ENCODE measurements around the gene PNRC2. TPM values are rescaled to one million over a fixed set of nuclear protein-coding genes. Genes with fewer than 3 reads are reported as not detected.

The PNRC2 gene, protein sequence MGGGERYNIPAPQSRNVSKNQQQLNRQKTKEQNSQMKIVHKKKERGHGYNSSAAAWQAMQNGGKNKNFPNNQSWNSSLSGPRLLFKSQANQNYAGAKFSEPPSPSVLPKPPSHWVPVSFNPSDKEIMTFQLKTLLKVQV
- 100 to 1,000 TPM; 187 to 196 TPM for total RNA-seq

DNA sequence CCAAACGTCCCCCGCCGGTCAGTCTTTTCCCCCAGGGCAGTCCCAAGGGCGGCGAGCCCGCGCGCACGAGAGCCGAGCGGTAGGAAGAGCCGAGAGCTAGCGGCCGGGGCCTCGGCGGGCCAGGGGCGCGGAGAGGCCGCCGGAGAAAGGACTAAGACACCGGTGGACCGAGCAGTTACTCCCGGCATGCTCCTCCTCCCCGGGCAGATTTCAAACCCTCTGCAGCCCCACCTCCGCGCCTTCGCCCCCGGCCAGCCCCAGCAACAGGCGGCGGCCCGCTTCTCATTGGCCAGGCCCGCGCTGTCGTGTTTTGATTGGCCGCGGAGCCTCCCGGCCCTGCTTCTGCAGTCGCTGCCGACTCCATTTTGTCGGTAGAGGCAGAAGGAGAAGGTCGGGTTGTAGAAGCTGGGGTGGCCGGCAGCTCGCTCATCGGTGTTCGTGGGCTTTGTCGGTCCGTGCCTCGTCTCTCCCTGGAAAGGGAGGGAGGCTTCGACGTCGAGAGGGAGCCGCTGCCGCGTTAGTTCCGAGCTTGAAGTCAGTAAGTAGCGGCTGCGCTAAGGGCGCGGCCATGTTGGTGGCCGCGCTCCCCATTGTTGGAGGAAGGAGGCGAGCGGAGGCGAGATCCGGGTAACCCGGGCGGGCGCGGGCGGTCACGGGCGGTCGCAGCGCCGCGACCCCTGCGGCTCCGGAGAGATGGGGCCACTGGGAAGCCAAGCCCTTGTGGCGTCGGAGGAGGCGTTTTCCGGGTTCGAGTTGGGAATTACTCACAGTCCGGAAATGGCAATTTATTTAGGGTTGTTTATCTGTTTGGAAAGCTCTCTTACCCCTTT, at the start of gene PNRC2:
TSS of gene PNRC2 (plus strand) at position 368 of the 830 bp plus-strand sequence. CDS start 1,630 bp downstream, outside the sequence.
- H3K4me1 Mint-ChIP-seq (ENCODE audit: low read depth): peaks cover 73% of the 10 kb centered on the region
- H3K27me3 Mint-ChIP-seq (ENCODE audit: low read depth): no peaks in the 10 kb centered on the region
- DNase-seq (peak; percentile 97 to 98), ATAC-seq (replicated peaks in 1 of 2) (peak; percentile 87 to 89)
- H3K9me3 Mint-ChIP-seq: no peaks in the 10 kb centered on the region
- H3K27ac Mint-ChIP-seq: peak within 1 kb of the TSS; percentile 99
- peak within 1 kb of the TSS; percentile 99 to 100 for H3K4me3 Mint-ChIP-seq
- peaks cover 10 to 31% of the 10 kb centered on the region in 2 donors for H3K36me3 Mint-ChIP-seq (ENCODE audit: insufficient read depth in 2 of 2)

DNA sequence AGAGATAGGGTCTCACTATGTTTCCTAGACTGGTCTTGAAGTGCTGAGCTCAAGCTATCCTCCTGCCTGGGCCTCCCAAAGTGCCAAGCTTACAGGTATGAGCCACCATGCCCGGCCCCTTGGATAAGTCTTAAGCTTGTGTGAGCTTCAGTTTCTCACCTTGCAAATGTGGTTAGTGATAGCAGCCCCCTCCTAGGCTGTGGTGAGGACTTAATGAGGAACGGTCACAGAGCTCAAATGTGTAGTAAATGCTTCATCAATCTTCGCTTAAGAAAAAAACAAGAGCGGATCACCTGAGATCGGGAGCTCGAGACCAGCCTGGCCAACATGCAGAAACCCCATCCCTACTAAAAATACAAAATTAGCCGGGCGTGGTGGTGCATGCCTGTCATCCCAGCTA, 49.5 kb upstream of the PNRC2 start:
- no peak for DNase-seq
- Mint-ChIP-seq H3K9me3 (no peaks in the 10 kb centered on the region), H3K4me1 (ENCODE audit: low read depth) (peaks cover 85% of the 10 kb centered on the region), H3K27ac (no peak overlapping the region), H3K36me3 (ENCODE audit: insufficient read depth in 2 of 2) (no peaks in the 10 kb centered on the region), H3K4me3 (peak overlapping the region; percentile 24 to 71), H3K27me3 (ENCODE audit: low read depth) (no peaks in the 10 kb centered on the region)
- no peak for ATAC-seq (replicated peaks in 1 of 2)

DNA sequence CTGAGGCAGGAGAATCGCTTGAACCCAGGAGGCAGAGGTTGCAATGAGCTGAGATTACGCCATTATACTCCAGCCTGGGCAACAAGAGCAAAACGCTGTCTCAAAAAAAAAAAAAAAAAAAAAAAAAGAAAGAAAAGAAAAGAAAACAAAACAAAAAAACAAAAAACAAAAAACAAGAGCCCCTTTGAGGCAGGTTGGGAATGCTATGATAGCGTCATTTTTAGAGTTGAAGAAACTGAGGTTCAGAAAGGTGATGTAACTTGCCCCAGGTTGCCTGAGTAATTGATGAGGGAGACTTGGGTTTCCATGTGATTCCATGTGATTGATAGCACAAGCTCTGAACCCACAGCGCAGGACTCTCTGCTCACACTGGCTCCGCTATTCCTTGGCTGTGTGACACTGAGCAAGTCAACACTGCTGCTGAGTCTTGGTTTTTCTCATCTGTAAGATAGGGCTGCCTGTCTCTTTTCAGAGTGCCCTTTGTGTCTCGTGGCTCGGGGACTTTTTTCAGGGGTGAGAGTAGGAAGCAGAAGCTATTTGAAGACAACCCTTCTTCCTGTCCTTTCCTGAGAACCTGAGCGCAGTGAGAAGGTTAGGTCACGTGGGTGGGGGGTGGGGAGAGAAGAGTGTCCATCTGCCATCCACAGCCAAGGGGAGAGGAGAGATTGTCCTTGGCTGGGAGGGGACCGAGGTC, 48.9 kb upstream of the PNRC2 start:
- Mint-ChIP-seq H3K4me1 (ENCODE audit: low read depth) (peaks cover 80% of the 10 kb centered on the region), H3K9me3 (no peaks in the 10 kb centered on the region), H3K27me3 (ENCODE audit: low read depth) (no peaks in the 10 kb centered on the region), H3K36me3 (ENCODE audit: insufficient read depth in 2 of 2) (no peaks in the 10 kb centered on the region), H3K4me3 (peak overlapping the region; percentile 40 to 71), H3K27ac (no peak overlapping the region)
- ATAC-seq (replicated peaks in 1 of 2) (peak; percentile 31 to 33), DNase-seq (no peak)

DNA sequence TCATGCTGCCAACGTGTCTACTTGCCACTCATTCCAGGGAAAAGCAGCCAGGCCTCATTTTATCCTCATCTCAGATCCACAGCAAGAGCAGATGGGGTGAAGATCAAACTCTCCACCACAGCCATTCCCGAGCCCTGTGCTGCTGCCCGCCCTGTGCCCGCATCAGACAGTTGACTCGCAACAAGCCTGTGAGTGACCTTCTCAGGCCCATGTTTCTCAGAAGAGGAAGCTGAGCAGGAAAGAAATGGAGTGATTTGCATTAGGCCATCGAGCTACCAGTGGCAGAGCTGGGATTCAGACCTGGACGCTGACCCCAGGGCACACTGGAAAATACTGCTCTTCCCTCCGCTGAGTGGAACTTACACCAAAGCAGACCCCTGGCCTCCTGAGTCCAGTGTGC, 47.7 kb upstream of the PNRC2 start:
- Mint-ChIP-seq H3K27ac (no peak overlapping the region), H3K9me3 (no peaks in the 10 kb centered on the region), H3K36me3 (ENCODE audit: insufficient read depth in 2 of 2) (no peaks in the 10 kb centered on the region), H3K4me1 (ENCODE audit: low read depth) (peaks cover 72% of the 10 kb centered on the region), H3K4me3 (peak overlapping the region; percentile 3 to 44), H3K27me3 (ENCODE audit: low read depth) (no peaks in the 10 kb centered on the region)
- ATAC-seq (replicated peaks in 1 of 2) (no peak), DNase-seq (no peak)

DNA sequence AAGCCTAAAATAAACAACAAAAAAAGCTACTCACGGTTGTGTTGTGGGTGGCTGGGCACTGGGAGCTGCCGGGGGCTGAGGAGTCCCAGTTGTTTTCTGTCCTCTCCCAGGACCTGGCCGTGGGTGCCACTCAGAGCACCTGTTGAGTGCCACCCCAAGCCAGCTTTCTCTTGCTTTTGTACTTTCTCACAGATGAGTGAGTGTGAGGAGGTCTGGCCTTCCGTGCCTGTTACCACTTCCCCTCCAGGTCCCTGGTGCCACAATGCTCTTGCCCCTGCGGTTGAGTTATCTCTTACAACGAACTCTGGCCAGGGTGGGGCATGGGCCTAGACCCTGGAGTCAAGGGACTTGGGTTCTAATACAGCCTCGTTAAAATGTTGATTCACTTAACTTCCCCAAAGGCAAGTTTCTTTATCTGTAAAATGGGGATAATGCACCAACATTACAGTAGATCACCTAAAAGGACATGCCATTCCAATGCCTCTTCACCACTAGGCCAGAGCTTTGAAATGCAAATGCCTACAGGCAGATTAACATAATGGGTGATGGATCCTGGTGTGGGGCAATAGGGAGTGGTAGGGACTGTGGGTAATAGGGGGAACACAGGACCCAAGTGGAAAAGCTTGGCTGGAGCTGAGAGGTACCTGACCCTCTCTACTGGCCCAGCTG, 46.3 kb upstream of the PNRC2 start, which contains the start of gene CNR2:
TSS of gene CNR2 (minus strand) at position 151 of the 669 bp plus-strand sequence. CDS start 37,745 bp downstream, outside the sequence.
- peak; percentile 8 to 42 for ATAC-seq (replicated peaks in 1 of 2)
- peak within 1 kb of the TSS; percentile 4 to 64 for H3K4me3 Mint-ChIP-seq
- H3K9me3 Mint-ChIP-seq: no peaks in the 10 kb centered on the region
- peaks cover 63% of the 10 kb centered on the region for H3K4me1 Mint-ChIP-seq (ENCODE audit: low read depth)
- H3K36me3 Mint-ChIP-seq (ENCODE audit: insufficient read depth in 2 of 2): no peaks in the 10 kb centered on the region
- H3K27me3 Mint-ChIP-seq (ENCODE audit: low read depth): no peaks in the 10 kb centered on the region
- DNase-seq: peak; percentile 24 to 28
- H3K27ac Mint-ChIP-seq: no peak within 1 kb of the TSS

DNA sequence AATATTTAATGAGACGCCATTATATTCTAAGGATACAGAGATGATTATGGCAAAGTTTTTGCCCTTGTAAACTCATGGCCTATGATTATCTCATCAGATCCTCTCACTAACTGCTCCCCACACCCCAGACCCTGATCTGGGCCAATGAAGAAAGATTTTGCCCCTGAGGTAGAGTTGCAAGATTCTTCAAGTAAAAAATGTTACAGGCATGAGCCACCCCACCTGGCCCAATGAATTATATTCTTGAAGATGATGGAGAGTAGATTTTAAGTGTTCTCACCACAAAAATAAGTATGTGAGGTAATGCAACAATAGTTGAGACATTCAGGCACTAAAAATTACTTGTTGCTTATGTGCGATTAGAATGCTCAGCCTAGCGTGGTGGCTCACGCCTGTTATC, 44.7 kb upstream of the PNRC2 start:
- ATAC-seq (replicated peaks in 1 of 2): no peak
- Mint-ChIP-seq H3K4me1 (ENCODE audit: low read depth) (peaks cover 48% of the 10 kb centered on the region), H3K27me3 (ENCODE audit: low read depth) (no peaks in the 10 kb centered on the region), H3K36me3 (ENCODE audit: insufficient read depth in 2 of 2) (no peaks in the 10 kb centered on the region), H3K9me3 (no peaks in the 10 kb centered on the region), H3K27ac (no peak overlapping the region), H3K4me3 (no peak overlapping the region)
- no peak for DNase-seq

DNA sequence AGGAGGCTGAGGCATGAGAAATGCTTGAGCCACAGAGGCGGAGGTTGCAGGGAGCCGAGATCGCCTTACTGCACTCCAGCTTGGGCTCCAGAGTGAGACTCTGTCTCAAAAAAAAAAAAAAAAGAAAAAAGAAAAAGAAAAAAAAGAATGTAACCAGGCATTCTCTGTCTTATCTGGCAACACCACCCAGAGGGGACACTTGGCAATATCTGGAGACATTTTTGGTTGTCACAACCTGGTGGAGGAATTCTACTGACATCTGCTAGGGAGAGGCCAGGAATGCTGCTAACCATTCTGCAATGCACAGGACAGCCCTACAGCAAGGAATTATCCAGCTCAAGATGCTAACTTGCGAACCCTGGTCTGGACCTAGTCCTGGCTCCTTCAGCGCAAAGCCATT, 44.2 kb upstream of the PNRC2 start:
- no peak for DNase-seq
- ATAC-seq (replicated peaks in 1 of 2): no peak
- no peaks in the 10 kb centered on the region for H3K27me3 Mint-ChIP-seq (ENCODE audit: low read depth)
- H3K9me3 Mint-ChIP-seq: no peaks in the 10 kb centered on the region
- no peak overlapping the region for H3K27ac Mint-ChIP-seq
- no peak overlapping the region for H3K4me3 Mint-ChIP-seq
- H3K4me1 Mint-ChIP-seq (ENCODE audit: low read depth): peaks cover 42% of the 10 kb centered on the region
- no peaks in the 10 kb centered on the region for H3K36me3 Mint-ChIP-seq (ENCODE audit: insufficient read depth in 2 of 2)

DNA sequence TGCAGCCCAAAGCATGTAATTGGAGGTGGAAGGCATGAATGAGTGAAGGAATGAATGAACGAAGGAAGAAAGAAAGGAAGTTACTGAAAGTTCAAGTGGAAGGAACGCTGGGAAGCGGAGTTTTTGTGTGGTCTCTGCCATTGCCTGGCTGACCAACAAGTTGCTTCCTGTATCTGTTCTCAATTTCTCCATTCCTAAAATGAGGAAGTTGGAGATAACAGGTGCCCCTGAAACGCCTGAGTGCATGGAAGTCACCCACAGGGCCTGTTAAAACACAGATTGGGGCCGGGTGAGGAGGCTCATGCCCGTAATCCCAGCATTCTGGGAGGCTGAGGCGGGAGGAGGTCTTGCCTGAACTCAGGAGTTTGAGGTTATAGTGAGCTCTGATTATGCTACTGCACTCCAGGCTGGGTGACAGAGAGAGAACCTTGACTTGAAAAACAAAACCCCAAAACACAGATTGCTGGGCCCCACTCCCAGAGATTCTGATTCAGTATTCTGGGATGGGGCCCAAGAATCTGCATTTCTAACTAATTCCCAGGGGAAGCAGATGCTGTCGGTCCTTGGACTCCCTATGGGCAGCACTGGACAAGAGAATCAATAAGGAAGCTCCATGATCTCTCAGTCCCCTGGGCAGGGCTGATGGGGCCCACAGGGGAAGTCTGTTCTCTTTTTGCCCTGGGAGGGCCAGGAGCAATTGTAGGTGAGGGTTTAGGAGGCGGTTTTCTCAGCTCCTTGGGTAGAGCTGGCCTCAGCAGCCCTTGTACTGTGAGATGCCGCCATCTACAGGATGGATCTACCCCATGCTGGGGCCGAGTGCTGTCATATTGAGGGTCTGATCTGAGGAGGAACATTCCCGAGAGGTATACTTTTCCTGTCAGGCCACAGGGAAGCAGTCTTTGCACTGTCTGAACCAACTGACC, 43.2 kb upstream of the PNRC2 start:
- ATAC-seq (replicated peaks in 1 of 2) (peak; percentile 94 to 97), DNase-seq (peak; percentile 69 to 74)
- Mint-ChIP-seq H3K4me1 (ENCODE audit: low read depth) (peaks cover 32% of the 10 kb centered on the region), H3K27me3 (ENCODE audit: low read depth) (no peaks in the 10 kb centered on the region), H3K4me3 (peak overlapping the region in 1 of 2 donors; percentile 47), H3K9me3 (no peaks in the 10 kb centered on the region), H3K36me3 (ENCODE audit: insufficient read depth in 2 of 2) (no peaks in the 10 kb centered on the region), H3K27ac (no peak overlapping the region)

DNA sequence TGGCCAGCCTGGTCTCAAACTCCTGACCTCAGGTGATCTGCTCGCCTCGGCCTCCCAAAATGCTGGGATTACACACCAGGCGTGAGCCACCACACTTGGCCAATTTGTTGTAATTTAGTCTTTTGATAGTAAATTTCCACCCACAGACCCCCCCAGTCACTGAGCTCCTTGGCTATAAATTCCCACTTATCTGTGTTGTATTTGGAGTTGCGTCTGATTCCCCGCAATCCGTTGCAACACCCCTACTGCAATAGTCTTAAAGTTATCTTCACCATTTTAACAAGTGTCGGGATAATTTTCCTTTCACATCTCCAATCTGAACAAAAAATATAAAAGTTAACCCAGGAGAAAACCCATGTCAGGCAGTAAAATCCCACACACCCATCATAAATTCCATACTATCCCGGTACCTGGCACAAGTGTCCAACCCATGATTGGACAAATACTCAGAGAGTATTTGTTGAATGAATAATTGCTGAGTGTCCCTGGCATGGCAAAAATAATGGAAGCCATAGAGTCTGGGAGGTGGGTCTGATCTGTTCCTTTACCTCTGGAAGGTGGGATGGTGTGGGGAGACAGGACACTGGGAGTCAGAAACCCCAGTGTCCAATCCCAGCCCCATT, 37.2 kb upstream of the PNRC2 start:
- Mint-ChIP-seq H3K9me3 (no peaks in the 10 kb centered on the region), H3K27me3 (ENCODE audit: low read depth) (no peaks in the 10 kb centered on the region), H3K27ac (no peak overlapping the region)

DNA sequence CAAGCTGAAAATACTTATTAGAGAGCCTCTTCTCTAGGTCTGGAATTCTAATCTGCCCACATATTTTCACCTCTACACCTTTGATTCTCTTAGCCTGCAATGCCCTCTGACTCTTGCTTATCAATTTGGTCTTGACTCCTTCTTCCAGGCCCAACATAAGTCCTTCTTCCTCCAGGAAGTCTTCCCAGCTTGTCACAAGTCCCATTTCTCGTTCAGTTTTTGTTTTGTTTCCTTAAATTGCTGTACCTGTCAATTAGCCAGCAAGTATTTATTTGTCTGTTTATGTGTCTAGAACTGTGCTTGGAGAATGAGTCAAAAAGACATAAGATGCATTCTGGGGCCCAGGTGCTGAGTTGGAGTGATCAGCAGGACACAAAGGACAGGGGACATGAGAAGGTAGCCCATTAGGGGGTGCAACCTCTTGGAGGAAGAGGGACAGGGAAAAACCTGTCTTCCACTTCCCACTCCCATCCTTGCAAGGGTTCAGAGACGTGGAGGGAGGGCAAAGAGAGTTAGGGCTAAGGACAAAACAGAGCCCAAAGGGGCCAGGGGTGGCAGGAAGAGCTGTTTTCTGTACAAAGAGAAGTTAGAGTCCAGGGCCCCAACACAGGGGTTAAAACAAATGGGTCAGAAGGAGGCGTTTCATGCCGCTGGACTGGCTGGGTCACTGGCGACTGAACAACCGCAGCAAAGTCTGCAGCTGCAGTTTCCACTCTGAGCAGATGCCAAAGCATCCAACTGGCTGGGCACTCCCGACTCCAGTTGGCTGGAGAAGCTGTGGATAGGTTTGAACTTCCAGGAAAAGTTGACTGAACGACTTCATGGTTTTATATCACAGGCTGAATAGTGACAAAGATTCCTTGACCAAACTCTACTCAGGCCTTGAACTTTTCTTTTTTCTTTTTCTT, 35.8 kb upstream of the PNRC2 start:
- H3K9me3 Mint-ChIP-seq: no peaks in the 10 kb centered on the region
- DNase-seq: no peak
- no peak overlapping the region for H3K4me3 Mint-ChIP-seq
- H3K27ac Mint-ChIP-seq: no peak overlapping the region
- no peak for ATAC-seq (replicated peaks in 1 of 2)
- no peaks in the 10 kb centered on the region for H3K4me1 Mint-ChIP-seq (ENCODE audit: low read depth)
- H3K36me3 Mint-ChIP-seq (ENCODE audit: insufficient read depth in 2 of 2): no peaks in the 10 kb centered on the region
- H3K27me3 Mint-ChIP-seq (ENCODE audit: low read depth): no peaks in the 10 kb centered on the region

More for the DNA sequence above, 37.2 kb upstream of the PNRC2 start:
- H3K4me1 Mint-ChIP-seq (ENCODE audit: low read depth): no peaks in the 10 kb centered on the region
- no peak overlapping the region for H3K4me3 Mint-ChIP-seq
- H3K36me3 Mint-ChIP-seq (ENCODE audit: insufficient read depth in 2 of 2): no peaks in the 10 kb centered on the region
- ATAC-seq (replicated peaks in 1 of 2) (no peak), DNase-seq (no peak)

DNA sequence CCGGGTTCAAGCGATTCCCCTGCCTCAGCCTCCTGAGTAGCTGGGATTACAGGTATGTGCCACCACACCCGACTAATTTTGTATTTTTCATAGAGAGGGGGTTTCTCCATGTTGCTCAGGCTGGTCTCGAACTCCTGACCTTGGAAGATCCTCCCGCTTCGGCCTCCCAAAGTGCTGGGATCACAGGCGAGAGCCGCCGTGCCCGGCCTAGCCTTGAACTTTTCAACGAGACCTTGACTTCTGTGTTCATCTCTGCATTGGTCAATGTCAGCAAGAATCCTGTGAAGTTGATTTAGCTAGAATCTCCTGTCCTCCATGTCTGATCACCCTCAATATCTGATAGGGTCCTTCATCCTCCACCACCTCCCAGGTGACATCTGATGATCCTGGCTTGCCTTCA, 35.0 kb upstream of the PNRC2 start:
- H3K27ac Mint-ChIP-seq: no peak overlapping the region
- no peaks in the 10 kb centered on the region for H3K27me3 Mint-ChIP-seq (ENCODE audit: low read depth)
- DNase-seq: no peak
- no peaks in the 10 kb centered on the region for H3K4me1 Mint-ChIP-seq (ENCODE audit: low read depth)
- no peak overlapping the region for H3K4me3 Mint-ChIP-seq
- H3K9me3 Mint-ChIP-seq: no peaks in the 10 kb centered on the region
- H3K36me3 Mint-ChIP-seq (ENCODE audit: insufficient read depth in 2 of 2): no peaks in the 10 kb centered on the region
- no peak for ATAC-seq (replicated peaks in 1 of 2)
